NCI-H2107 treated with DMSO at 0.1 percent for 48 hours (cell line): ENCODE measurements around the gene EPN1.

Experiments used
- DNase-seq: peaks from one replicate; lab custom pipeline; 2025; ENCODE audit not compliant: unreplicated experiment; lab: John Stamatoyannopoulos, UW

EPN1 gene

GRCh38 chr19:55674841-55675660 lies at the start of gene EPN1:
Gene EPN1 (plus strand): TSS chr19:55675226. CDS start chr19:55678628, 3,402 bp downstream.
- DNase-seq, result peak; percentile 72

GRCh38 chr19:55626350-55626749 lies 48.7 kb upstream of the EPN1 start:
- DNase-seq, result peak; percentile 15

- DNase-seq, result peak; percentile 81
Observed at GRCh38 chr19:55632463-55632834, 42.6 kb upstream of the EPN1 start.

- no peak for DNase-seq
Observed at GRCh38 chr19:55633861-55634260, 41.2 kb upstream of the EPN1 start.

- DNase-seq, result no peak
Observed at GRCh38 chr19:55635334-55635717, 39.7 kb upstream of the EPN1 start.

- DNase-seq, result no peak
Observed at GRCh38 chr19:55635856-55636440, 39.1 kb upstream of the EPN1 start.

GRCh38 chr19:55636723-55637122 lies 38.3 kb upstream of the EPN1 start:
- DNase-seq, result no peak

- no peak for DNase-seq
Observed at GRCh38 chr19:55637534-55637933, 37.5 kb upstream of the EPN1 start.

GRCh38 chr19:55638864-55639359 lies 36.1 kb upstream of the EPN1 start:
- no peak for DNase-seq

- DNase-seq, result no peak
Observed at GRCh38 chr19:55640043-55640576, 34.9 kb upstream of the EPN1 start.

- DNase-seq, result peak; percentile 10
Observed at GRCh38 chr19:55640577-55641425, 34.2 kb upstream of the EPN1 start, which contains the start of gene ZNF580. Gene ZNF580 (plus strand): TSS chr19:55641002. CDS start chr19:55642509, 1,507 bp downstream.

- DNase-seq, result peak; percentile 8
Observed at GRCh38 chr19:55641426-55642152, 33.4 kb upstream of the EPN1 start.

- DNase-seq, result peak; percentile 10
Observed at GRCh38 chr19:55642153-55643002, 32.6 kb upstream of the EPN1 start.

- peak; percentile 17 for DNase-seq
Observed at GRCh38 chr19:55643003-55643886, 31.8 kb upstream of the EPN1 start, which contains the start of gene ZNF581. Gene ZNF581 (plus strand): TSS chr19:55643649. CDS start chr19:55644572, 923 bp downstream.

- no peak for DNase-seq
Observed at GRCh38 chr19:55643887-55644176, 31.2 kb upstream of the EPN1 start.

- no peak for DNase-seq
Observed at GRCh38 chr19:55644191-55644833, 30.7 kb upstream of the EPN1 start.

- no peak for DNase-seq
Observed at GRCh38 chr19:55644842-55645511, 30.0 kb upstream of the EPN1 start.

- DNase-seq, result no peak
Observed at GRCh38 chr19:55645512-55645881, 29.5 kb upstream of the EPN1 start.
